PC-3 (cell line): Measurements from ENCODE around the gene RINT1.

Source experiments
- CTCF ChIP-seq: fragments of 300-600 bp; sonication (generic); conservative IDR thresholded peaks from 2 replicates; pipeline ENCODE4 v1.5.1; 2017; ENCODE audit warnings: antibody characterized with exemption, low read depth, mild to moderate bottlenecking, low read length
- EZH2 ChIP-seq: fragments of 300-600 bp; sonication (generic); IDR thresholded peaks from one replicate; pipeline ENCODE4 v1.6.1; 2017; ENCODE audit warnings: antibody characterized with exemption, mild to moderate bottlenecking, low read length; ENCODE audit not compliant: unreplicated experiment

GRCh38 chr7:105559926-105560325, 27.9 kb downstream of the RINT1 start:
- TF ChIP-seq CTCF, result no peak
- no peak for TF ChIP-seq EZH2
